NCI-H128 (cell line): ENCODE measurements around the gene TMEM116.
"Not testable (repeated sequence)": the region's sequence is repeated elsewhere in the genome, so short reads cannot be mapped to it uniquely, and the experiment has no call there.

ENCODE experiments used
- DNase-seq: peaks from one replicate; lab custom pipeline; 2025; ENCODE audit not compliant: unreplicated experiment; lab: John Stamatoyannopoulos, UW

TMEM116 gene

GRCh38 chr12:111980598-111980997, 32.4 kb downstream of the TMEM116 start:
- no peak for DNase-seq

GRCh38 chr12:111978545-111978944, 34.4 kb downstream of the TMEM116 start:
- DNase-seq: no peak

- DNase-seq: no peak
Observed at GRCh38 chr12:111976860-111977259, 36.1 kb downstream of the TMEM116 start.

GRCh38 chr12:111976291-111976690, 36.7 kb downstream of the TMEM116 start:
- DNase-seq: no peak

- no peak for DNase-seq
Observed at GRCh38 chr12:111975161-111975931, 37.6 kb downstream of the TMEM116 start.

GRCh38 chr12:111971800-111972199, 41.2 kb downstream of the TMEM116 start:
- no peak for DNase-seq

GRCh38 chr12:111964935-111965334, 48.0 kb downstream of the TMEM116 start:
- DNase-seq: no peak

GRCh38 chr12:111959518-111959917, 53.4 kb downstream of the TMEM116 start:
- not testable (repeated sequence) for DNase-seq

GRCh38 chr12:111957224-111957623, 55.7 kb downstream of the TMEM116 start:
- DNase-seq: not testable (repeated sequence)

GRCh38 chr12:111954969-111955368, 58.0 kb downstream of the TMEM116 start:
- DNase-seq: no peak

- DNase-seq: no peak
Observed at GRCh38 chr12:111953455-111953854, 59.5 kb downstream of the TMEM116 start.

GRCh38 chr12:111952084-111952787, 60.7 kb downstream of the TMEM116 start:
- not testable (repeated sequence) for DNase-seq

GRCh38 chr12:111950961-111951676, 61.8 kb downstream of the TMEM116 start:
- not testable (repeated sequence) for DNase-seq

- no peak for DNase-seq
Observed at GRCh38 chr12:111943929-111944328, 69.0 kb downstream of the TMEM116 start.

- DNase-seq: no peak
Observed at GRCh38 chr12:111942557-111942956, 70.4 kb downstream of the TMEM116 start.

GRCh38 chr12:111937429-111937828, 75.5 kb downstream of the TMEM116 start:
- no peak for DNase-seq

- DNase-seq: no peak
Observed at GRCh38 chr12:111936869-111937268, 76.1 kb downstream of the TMEM116 start.

- DNase-seq: no peak
Observed at GRCh38 chr12:111932241-111932640, 80.7 kb downstream of the TMEM116 start.

- DNase-seq: no peak
Observed at GRCh38 chr12:111927346-111927745, 85.6 kb downstream of the TMEM116 start.

- DNase-seq: no peak
Observed at GRCh38 chr12:111926631-111927030, 86.3 kb downstream of the TMEM116 start.

GRCh38 chr12:111925171-111925570, 87.8 kb downstream of the TMEM116 start:
- no peak for DNase-seq

- no peak for DNase-seq
Observed at GRCh38 chr12:111907740-111908139, 105.2 kb downstream of the TMEM116 start.
